Fibroblast of mammary gland (primary cell): ENCODE results near the gene CLEC2A.
"Not testable (repeated sequence)": the region's sequence is repeated elsewhere in the genome, so short reads cannot be mapped to it uniquely, and the experiment has no call there.

Experiments used
- DNase-seq: peaks from one replicate; pipeline ENCODE4 v3.0.0-alpha.2; 2010; ENCODE audit warnings: low read depth
- H3K4me3 ChIP-seq: 2 replicates; pipeline ENCODE4 v1.5.1; 2011; ENCODE audit warnings: low read depth, mild to moderate bottlenecking, low read length, moderate library complexity; ENCODE audit not compliant: control insufficient read depth
- CTCF ChIP-seq: conservative IDR thresholded peaks from 2 replicates; pipeline ENCODE4 v1.5.1; 2011; ENCODE audit warnings: low read depth, low read length, inconsistent platforms; ENCODE audit not compliant: control insufficient read depth, insufficient read depth

The CLEC2A gene, protein sequence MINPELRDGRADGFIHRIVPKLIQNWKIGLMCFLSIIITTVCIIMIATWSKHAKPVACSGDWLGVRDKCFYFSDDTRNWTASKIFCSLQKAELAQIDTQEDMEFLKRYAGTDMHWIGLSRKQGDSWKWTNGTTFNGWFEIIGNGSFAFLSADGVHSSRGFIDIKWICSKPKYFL

DNA sequence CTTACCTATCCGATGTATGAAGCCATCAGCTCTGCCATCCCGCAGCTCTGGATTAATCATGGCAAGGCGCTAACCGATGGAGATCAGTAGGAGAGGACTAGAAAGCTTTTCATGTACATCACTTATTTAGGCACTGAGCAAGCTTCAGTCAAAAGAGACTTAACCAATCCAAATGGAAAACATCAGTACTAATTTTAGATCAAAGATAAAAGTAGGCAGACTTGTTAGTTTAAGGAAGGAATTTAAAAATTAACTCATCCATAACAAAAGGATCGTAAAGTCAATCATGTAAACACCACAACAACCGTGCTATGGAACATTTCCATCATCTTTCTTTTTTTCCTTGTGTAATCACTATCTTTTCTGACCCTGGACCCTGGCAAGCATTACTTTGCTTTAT, at the start of gene CLEC2A:
Gene CLEC2A (minus strand): TSS at position 101 of the 400 bp plus-strand sequence. CDS start 41 bp downstream, at position 60.
- no peak for TF ChIP-seq CTCF
- DNase-seq, result no peak
- no peak within 1 kb of the TSS for H3K4me3 ChIP-seq

- TF ChIP-seq CTCF, result no peak
- no peak overlapping the region for H3K4me3 ChIP-seq
- DNase-seq, result no peak
These were observed 48.0 kb upstream of the CLEC2A start for GRCh38 chr12:9980126-9980525.

GRCh38 chr12:9977916-9978315, 45.7 kb upstream of the CLEC2A start:
- no peak overlapping the region for H3K4me3 ChIP-seq
- TF ChIP-seq CTCF, result no peak
- DNase-seq, result no peak

- not testable (repeated sequence) for H3K4me3 ChIP-seq, DNase-seq
These were observed 44.5 kb upstream of the CLEC2A start for GRCh38 chr12:9976626-9977025.

GRCh38 chr12:9975614-9976013, 43.4 kb upstream of the CLEC2A start:
- no peak for DNase-seq
- TF ChIP-seq CTCF, result no peak
- H3K4me3 ChIP-seq, result no peak overlapping the region

GRCh38 chr12:9974731-9975130, 42.6 kb upstream of the CLEC2A start:
- DNase-seq, H3K4me3 ChIP-seq: not testable (repeated sequence)

GRCh38 chr12:9973949-9974348, 41.8 kb upstream of the CLEC2A start:
- no peak for DNase-seq
- no peak overlapping the region for H3K4me3 ChIP-seq
- no peak for TF ChIP-seq CTCF

- DNase-seq, result no peak
- H3K4me3 ChIP-seq, result no peak within 1 kb of the TSS
- TF ChIP-seq CTCF, result no peak
These were observed 39.0 kb upstream of the CLEC2A start, which contains the start of gene CLEC12A for GRCh38 chr12:9971181-9971580. Gene CLEC12A, plus strand, starts transcription at chr12:9971409. Its CDS starts 188 bp downstream, at chr12:9971597.
